ENCODE results near the gene FAM3B. TPM values are rescaled to one million over a fixed set of nuclear protein-coding genes. Genes with fewer than 3 reads are reported as not detected.

The FAM3B gene
- polyA plus RNA-seq, 3 donors = 0.15 TPM; not detected in 2

DNA sequence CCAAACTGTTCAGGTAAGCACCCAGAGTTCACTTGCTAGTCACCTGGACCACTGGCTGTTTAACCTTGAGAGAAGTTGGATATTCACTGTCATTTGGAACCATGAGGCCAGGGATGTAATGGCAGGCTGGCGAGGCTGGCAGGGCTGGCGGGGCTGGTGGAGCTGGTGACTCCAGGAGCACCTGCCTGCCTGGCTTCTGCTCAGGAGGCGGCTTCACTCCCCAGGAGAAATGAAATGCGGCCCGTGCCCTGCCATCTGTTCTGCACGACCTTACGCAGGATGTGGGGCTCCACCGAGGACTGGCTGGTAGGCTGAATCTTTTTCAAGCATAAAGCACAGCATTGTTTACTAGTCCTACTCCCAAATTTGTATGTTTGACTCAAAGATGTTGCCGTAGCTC, 86.7 kb downstream of the FAM3B start:
- Mint-ChIP-seq H3K9me3 (peaks cover 0 to 2% (median 0%) of the 10 kb centered on the region in 7 donors), H3K36me3 (peaks cover 86 to 94% of the 10 kb centered on the region in 2 donors), H3K4me1 (peaks cover 34% of the 10 kb centered on the region), H3K4me3 (no peak overlapping the region), H3K27me3 (ENCODE audit: low read depth in 3 of 3) (peaks cover 0 to 3% (median 0%) of the 10 kb centered on the region in 3 donors), H3K27ac (peak overlapping the region in 2 of 7 donors; percentile 36 to 44)
- Histone ChIP-seq H3K4me2 (replicated peaks; ENCODE audit: extremely low read depth, low read length, poor library complexity, severe bottlenecking) (no peak overlapping the region), H2AFZ (ENCODE audit: insufficient read depth, low read depth, low read length, poor library complexity, severe bottlenecking) (no peak overlapping the region), H3K4me3 (replicated peaks in 1 of 3; ENCODE audit: low read depth in 2 of 3, low read length in 3 of 3) (no peak overlapping the region), H4K20me1 (ENCODE audit: insufficient read depth, low read length) (no peaks in the 10 kb centered on the region), H3K36me3 (replicated peaks in 1 of 2; ENCODE audit: control insufficient read depth in 1 of 2, insufficient read depth in 2 of 2, low read length in 2 of 2) (peaks cover 78 to 90% of the 10 kb centered on the region in 2 donors), H3K27ac (ENCODE audit: low read depth in 1 of 2, low read length in 2 of 2) (no peak overlapping the region), H3K79me2 (ENCODE audit: insufficient read depth, low read length) (no peaks in the 10 kb centered on the region), H3K9ac (ENCODE audit: insufficient read depth, low read length, poor library complexity, severe bottlenecking) (no peak overlapping the region), H3K4me1 (ENCODE audit: control insufficient read depth in 1 of 2, insufficient read depth in 2 of 2, low read length in 2 of 2) (peaks cover 23 to 41% of the 10 kb centered on the region in 2 donors), H3K9me3 (replicated peaks in 1 of 2; ENCODE audit: control insufficient read depth in 1 of 2, insufficient read depth in 1 of 2, low read length in 2 of 2) (no peaks in the 10 kb centered on the region), H3K27me3 (ENCODE audit: control insufficient read depth in 2 of 2, insufficient read depth in 2 of 2, low read length in 2 of 2) (no peaks in the 10 kb centered on the region)
- WGBS (ENCODE audit: insufficient coverage) = 98% methylated on average over 9 of the region's 9 CpGs
- DNase-seq = no peak
- intact Hi-C loops (cut with micrococcal nuclease) = no loop called here
- no peak for TF ChIP-seq CTCF (IDR thresholded peaks at IDR 0.05)

- peaks cover 0 to 3% (median 0%) of the 10 kb centered on the region in 3 donors for H3K27me3 Mint-ChIP-seq (ENCODE audit: low read depth in 3 of 3)
- WGBS (ENCODE audit: insufficient coverage) = 93% methylated on average over 8 of the region's 10 CpGs
- DNase-seq = no peak
- no peaks in the 10 kb centered on the region for H3K79me2 ChIP-seq (ENCODE audit: insufficient read depth, low read length)
- peaks cover 19 to 35% of the 10 kb centered on the region in 2 donors for H3K4me1 ChIP-seq (ENCODE audit: control insufficient read depth in 1 of 2, insufficient read depth in 2 of 2, low read length in 2 of 2)
- peak overlapping the region in 2 of 7 donors; percentile 36 to 41 for H3K27ac Mint-ChIP-seq
- H3K9me3 Mint-ChIP-seq = peaks cover 0 to 2% (median 0%) of the 10 kb centered on the region in 7 donors
- peaks cover 78 to 90% of the 10 kb centered on the region in 2 donors for H3K36me3 ChIP-seq (replicated peaks in 1 of 2; ENCODE audit: control insufficient read depth in 1 of 2, insufficient read depth in 2 of 2, low read length in 2 of 2)
- H3K9ac ChIP-seq (ENCODE audit: insufficient read depth, low read length, poor library complexity, severe bottlenecking) = no peak overlapping the region
- no peaks in the 10 kb centered on the region for H3K27me3 ChIP-seq (ENCODE audit: control insufficient read depth in 2 of 2, insufficient read depth in 2 of 2, low read length in 2 of 2)
- peaks cover 29% of the 10 kb centered on the region for H3K4me1 Mint-ChIP-seq
- H3K9me3 ChIP-seq (replicated peaks in 1 of 2; ENCODE audit: control insufficient read depth in 1 of 2, insufficient read depth in 1 of 2, low read length in 2 of 2) = no peaks in the 10 kb centered on the region
- no peak overlapping the region for H2AFZ ChIP-seq (ENCODE audit: insufficient read depth, low read depth, low read length, poor library complexity, severe bottlenecking)
- no peak overlapping the region for H3K4me3 ChIP-seq (replicated peaks in 1 of 3; ENCODE audit: low read depth in 2 of 3, low read length in 3 of 3)
- peaks cover 87 to 94% of the 10 kb centered on the region in 2 donors for H3K36me3 Mint-ChIP-seq
- peak overlapping the region in 1 of 2 donors; percentile 22 for H3K27ac ChIP-seq (ENCODE audit: low read depth in 1 of 2, low read length in 2 of 2)
- intact Hi-C loops (cut with micrococcal nuclease) = no loop called here
- no peak overlapping the region for H3K4me3 Mint-ChIP-seq
- no peak for TF ChIP-seq CTCF (IDR thresholded peaks at IDR 0.05)
- H3K4me2 ChIP-seq (replicated peaks; ENCODE audit: extremely low read depth, low read length, poor library complexity, severe bottlenecking) = no peak overlapping the region
- H4K20me1 ChIP-seq (ENCODE audit: insufficient read depth, low read length) = no peaks in the 10 kb centered on the region
These were observed 87.4 kb downstream of the FAM3B start for GRCh38 chr21:41403966-41404365.

Measured in CD14-positive monocyte (primary cell).